ENCODE results near the gene TMED10. TPM values are rescaled to one million over a fixed set of nuclear protein-coding genes. Genes with fewer than 3 reads are reported as not detected.
A peak's percentile ranks its signal among the peaks of the same experiment; 100 is the strongest.
"Not testable (repeated sequence)": the region's sequence is repeated elsewhere in the genome, so short reads cannot be mapped to it uniquely, and the experiment has no call there.

The TMED10 gene
- total RNA-seq, 1 donor from 2014 or later = 186 TPM

GRCh38 chr14:75153295-75153694, 23.1 kb downstream of the TMED10 start:
- Mint-ChIP-seq H3K36me3 (ENCODE audit: low read depth) (no peaks in the 10 kb centered on the region), H3K27ac (ENCODE audit: unreplicated experiment) (no peak overlapping the region), H3K9me3 (no peaks in the 10 kb centered on the region), H3K4me1 (peaks cover 18% of the 10 kb centered on the region), H3K4me3 (no peak overlapping the region), H3K27me3 (ENCODE audit: low read depth) (no peaks in the 10 kb centered on the region)
- TF ChIP-seq, protein P1, sequence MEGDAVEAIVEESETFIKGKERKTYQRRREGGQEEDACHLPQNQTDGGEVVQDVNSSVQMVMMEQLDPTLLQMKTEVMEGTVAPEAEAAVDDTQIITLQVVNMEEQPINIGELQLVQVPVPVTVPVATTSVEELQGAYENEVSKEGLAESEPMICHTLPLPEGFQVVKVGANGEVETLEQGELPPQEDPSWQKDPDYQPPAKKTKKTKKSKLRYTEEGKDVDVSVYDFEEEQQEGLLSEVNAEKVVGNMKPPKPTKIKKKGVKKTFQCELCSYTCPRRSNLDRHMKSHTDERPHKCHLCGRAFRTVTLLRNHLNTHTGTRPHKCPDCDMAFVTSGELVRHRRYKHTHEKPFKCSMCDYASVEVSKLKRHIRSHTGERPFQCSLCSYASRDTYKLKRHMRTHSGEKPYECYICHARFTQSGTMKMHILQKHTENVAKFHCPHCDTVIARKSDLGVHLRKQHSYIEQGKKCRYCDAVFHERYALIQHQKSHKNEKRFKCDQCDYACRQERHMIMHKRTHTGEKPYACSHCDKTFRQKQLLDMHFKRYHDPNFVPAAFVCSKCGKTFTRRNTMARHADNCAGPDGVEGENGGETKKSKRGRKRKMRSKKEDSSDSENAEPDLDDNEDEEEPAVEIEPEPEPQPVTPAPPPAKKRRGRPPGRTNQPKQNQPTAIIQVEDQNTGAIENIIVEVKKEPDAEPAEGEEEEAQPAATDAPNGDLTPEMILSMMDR (conservative IDR thresholded peaks at IDR 0.05) = no peak
- no peak for DNase-seq (ENCODE audit: low read depth, low spot score)

DNA sequence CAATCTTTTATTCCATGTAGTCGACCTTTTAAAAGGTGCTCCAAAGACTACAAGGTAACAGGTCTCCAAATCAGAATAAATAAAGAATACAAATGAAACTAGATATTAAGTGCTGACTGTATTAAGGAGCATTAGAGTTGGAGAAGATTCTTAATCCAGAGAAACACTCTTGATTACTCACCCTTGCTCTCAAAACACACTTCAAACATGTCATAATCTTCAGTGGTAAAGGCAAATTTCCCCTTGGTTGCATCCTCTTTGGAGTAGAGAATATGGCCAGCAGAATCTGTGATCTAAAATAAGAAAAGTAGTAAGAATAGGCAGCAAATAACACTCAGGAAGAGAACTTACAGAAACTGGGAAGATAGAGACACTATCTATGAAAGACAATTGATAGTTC, 24.6 kb downstream of the TMED10 start:
- Mint-ChIP-seq H3K27ac (ENCODE audit: unreplicated experiment) (no peak overlapping the region), H3K9me3 (no peaks in the 10 kb centered on the region), H3K27me3 (ENCODE audit: low read depth) (no peaks in the 10 kb centered on the region), H3K4me1 (peaks cover 27% of the 10 kb centered on the region), H3K36me3 (ENCODE audit: low read depth) (no peaks in the 10 kb centered on the region), H3K4me3 (no peak overlapping the region)
- TF ChIP-seq, protein P1 (conservative IDR thresholded peaks at IDR 0.05) = no peak
- no peak for DNase-seq (ENCODE audit: low read depth, low spot score)

DNA sequence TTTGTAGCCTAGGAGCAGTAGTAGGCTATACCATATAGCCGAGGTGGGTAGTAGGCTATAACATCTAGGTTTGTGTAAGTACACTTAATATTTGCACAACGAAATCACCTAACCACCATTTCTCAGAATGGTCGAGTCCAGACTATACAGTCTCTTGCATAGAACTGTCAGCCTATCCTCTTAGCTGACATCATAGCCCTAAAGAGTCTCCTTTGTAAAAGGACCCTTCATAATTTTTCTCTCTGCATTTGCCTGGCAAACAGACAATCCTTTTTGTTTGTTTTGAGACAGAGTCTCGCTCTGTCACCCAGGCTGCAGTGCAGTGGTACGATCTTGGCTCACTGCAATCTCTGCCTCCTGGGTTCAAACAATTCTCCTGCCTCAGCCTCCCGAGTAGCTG, 25.8 kb downstream of the TMED10 start:
- peaks cover 33% of the 10 kb centered on the region for H3K4me1 Mint-ChIP-seq
- not testable (repeated sequence) for DNase-seq (ENCODE audit: low read depth, low spot score); H3K27me3 Mint-ChIP-seq (ENCODE audit: low read depth); H3K27ac Mint-ChIP-seq (ENCODE audit: unreplicated experiment); H3K9me3 Mint-ChIP-seq; H3K4me3 Mint-ChIP-seq; H3K36me3 Mint-ChIP-seq (ENCODE audit: low read depth)

- Mint-ChIP-seq H3K36me3 (ENCODE audit: low read depth) (peaks cover 4% of the 10 kb centered on the region), H3K27ac (ENCODE audit: unreplicated experiment) (peak overlapping the region; percentile 75), H3K4me1 (peaks cover 30% of the 10 kb centered on the region)
Measured at GRCh38 chr14:75150150-75150549, 26.3 kb downstream of the TMED10 start.

DNA sequence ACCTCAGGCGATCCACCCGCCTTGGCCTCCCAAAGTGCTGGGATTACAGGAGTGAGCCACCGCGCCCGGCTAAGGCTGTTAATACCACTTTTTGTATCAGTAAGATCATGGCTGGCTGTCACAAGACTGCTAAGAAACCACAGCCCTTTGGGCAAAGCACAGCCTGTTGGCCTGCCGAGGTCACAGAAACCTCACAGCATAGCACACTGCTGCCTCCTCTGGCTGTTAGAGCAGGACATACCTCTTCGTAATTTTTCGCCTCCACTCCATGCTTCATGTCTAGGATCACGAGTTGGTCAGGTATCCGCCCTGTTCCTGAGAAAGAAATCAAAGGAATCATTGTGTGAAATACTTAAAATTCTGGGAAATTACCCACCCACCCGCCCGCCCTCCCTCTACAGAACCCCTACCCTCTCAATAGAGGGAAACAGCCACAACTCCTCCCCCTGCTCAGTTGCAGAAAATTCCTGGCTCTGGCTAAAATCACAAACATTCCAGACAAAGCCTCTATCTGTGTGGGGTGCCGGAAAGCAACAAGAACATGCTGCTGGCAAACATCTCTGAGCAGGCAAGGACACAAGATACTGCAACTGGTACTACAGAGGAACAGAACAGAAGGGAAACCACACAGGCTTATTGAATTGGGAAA, 28.9 kb downstream of the TMED10 start:
- no peaks in the 10 kb centered on the region for H3K27me3 Mint-ChIP-seq (ENCODE audit: low read depth)
- peaks cover 6% of the 10 kb centered on the region for H3K36me3 Mint-ChIP-seq (ENCODE audit: low read depth)
- H3K4me1 Mint-ChIP-seq = peaks cover 35% of the 10 kb centered on the region
- TF ChIP-seq, protein P1 (conservative IDR thresholded peaks at IDR 0.05) = peak; percentile 46
- H3K27ac Mint-ChIP-seq (ENCODE audit: unreplicated experiment) = peak overlapping the region; percentile 86
- no peaks in the 10 kb centered on the region for H3K9me3 Mint-ChIP-seq
- peak; percentile 40 for DNase-seq (ENCODE audit: low read depth, low spot score)
- H3K4me3 Mint-ChIP-seq = peak overlapping the region; percentile 31

More at GRCh38 chr14:75150150-75150549, 26.3 kb downstream of the TMED10 start:
- Mint-ChIP-seq H3K4me3 (no peak overlapping the region), H3K9me3 (no peaks in the 10 kb centered on the region), H3K27me3 (ENCODE audit: low read depth) (no peaks in the 10 kb centered on the region)
- no peak for DNase-seq (ENCODE audit: low read depth, low spot score)
- TF ChIP-seq, protein P1 (conservative IDR thresholded peaks at IDR 0.05) = no peak

DNA sequence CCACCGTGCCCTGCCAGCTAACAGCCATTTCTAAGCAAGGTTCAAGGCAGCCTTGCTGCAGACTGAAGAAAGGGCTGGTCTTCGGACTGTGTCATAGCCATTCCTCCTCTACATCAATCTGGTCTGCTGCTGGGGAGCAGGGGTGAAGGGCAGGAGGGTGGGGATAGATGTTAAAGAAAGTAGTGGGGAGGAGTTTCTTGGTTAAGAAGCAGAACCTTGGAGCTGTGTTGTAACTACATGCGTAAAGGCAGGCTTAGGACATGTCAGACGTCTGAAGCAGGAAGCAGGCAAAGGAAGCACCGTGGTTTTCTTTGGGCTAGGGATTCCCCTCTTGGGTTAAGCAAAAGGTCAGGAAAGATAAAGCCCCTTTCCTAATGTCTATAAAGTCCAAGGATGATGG, 31.5 kb downstream of the TMED10 start:
- no peaks in the 10 kb centered on the region for H3K9me3 Mint-ChIP-seq
- H3K27ac Mint-ChIP-seq (ENCODE audit: unreplicated experiment) = no peak overlapping the region
- no peak for DNase-seq (ENCODE audit: low read depth, low spot score)
- H3K27me3 Mint-ChIP-seq (ENCODE audit: low read depth) = no peaks in the 10 kb centered on the region
- no peak overlapping the region for H3K4me3 Mint-ChIP-seq
- H3K36me3 Mint-ChIP-seq (ENCODE audit: low read depth) = peaks cover 6% of the 10 kb centered on the region
- peaks cover 35% of the 10 kb centered on the region for H3K4me1 Mint-ChIP-seq
- TF ChIP-seq, protein P1 (conservative IDR thresholded peaks at IDR 0.05) = no peak

Measured in neural crest cell (in vitro differentiated cells).